Bronchial smooth muscle cell (primary cell): ENCODE measurements around the gene SCNN1A. TPM values are rescaled to one million over a fixed set of nuclear protein-coding genes. Genes with fewer than 3 reads are reported as not detected.

ENCODE experiments used
- total RNA-seq: library from RNA; depleted of rRNA; stranded (reverse); fragments of >200 nt; gene quantifications from 2 replicates; pipeline ENCODE4 v1.2.1, GENCODE V29; 2014

SCNN1A gene
- total RNA-seq: 0.16 and 0.34 TPM in 2 replicates

GRCh38 chr12:6375269-6376078 lies at the start of gene SCNN1A:
Gene SCNN1A (minus strand): TSS chr12:6375563. CDS start chr12:6374783, 780 bp downstream.

GRCh38 chr12:6383572-6384498 lies 8.5 kb upstream of the SCNN1A start, which contains the start of gene LTBR:
Gene LTBR (plus strand): TSS chr12:6384162. CDS start chr12:6384359, 197 bp downstream.

GRCh38 chr12:6341417-6342139 lies 33.8 kb downstream of the SCNN1A start, which contains the start of gene TNFRSF1A:
Gene TNFRSF1A (minus strand): TSS chr12:6342076. CDS start chr12:6341814, 262 bp downstream.

Other genes with a start within 250 kb of the SCNN1A start
- gene CD9, start 175.2 kb downstream of the SCNN1A start, total RNA-seq: 283 and 455 TPM in 2 replicates
- gene PLEKHG6, start 64.9 kb downstream of the SCNN1A start, total RNA-seq: 0.09 and 0.63 TPM in 2 replicates
- 104 and 106 TPM in 2 replicates for gene TNFRSF1A, start 33.5 kb downstream of the SCNN1A start, total RNA-seq
- 40.0 and 40.4 TPM in 2 replicates for gene LTBR, start 8.6 kb upstream of the SCNN1A start, total RNA-seq
- 0.34 TPM in 1 of 2 replicates, not detected in the other for gene CD27, start 69.4 kb upstream of the SCNN1A start, total RNA-seq
- gene TAPBPL, start 76.5 kb upstream of the SCNN1A start, total RNA-seq: 11.0 and 15.4 TPM in 2 replicates
- gene VAMP1, start 95.1 kb upstream of the SCNN1A start, total RNA-seq: 17.0 and 18.9 TPM in 2 replicates
- gene MRPL51, start 117.7 kb upstream of the SCNN1A start, total RNA-seq: 115 and 174 TPM in 2 replicates
- gene NCAPD2, start 118.5 kb upstream of the SCNN1A start, total RNA-seq: 16.9 and 28.1 TPM in 2 replicates
- gene GAPDH, start 159.0 kb upstream of the SCNN1A start, total RNA-seq: 6,052 and 6,940 TPM in 2 replicates
- gene IFFO1, start 180.5 kb upstream of the SCNN1A start, total RNA-seq: 15.8 and 25.7 TPM in 2 replicates
- gene NOP2, start 192.7 kb upstream of the SCNN1A start, total RNA-seq: 9.5 and 10.9 TPM in 2 replicates
- 177 and 244 TPM in 2 replicates for gene CHD4, start 231.8 kb upstream of the SCNN1A start, total RNA-seq